B cell (primary cell): ENCODE results near the gene HMCN1.

ENCODE experiments used
- CTCF ChIP-seq: fragments of 200-600 bp; IDR thresholded peaks from one replicate; pipeline ENCODE4 v1.8.0; 2022; ENCODE audit warnings: antibody characterized with exemption, mild to moderate bottlenecking
- EZH2 ChIP-seq: IDR thresholded peaks from 2 replicates; pipeline ENCODE4 v1.6.1; 2012; ENCODE audit warnings: borderline replicate concordance, low read depth, mild to moderate bottlenecking, moderate library complexity, low read length; ENCODE audit not compliant: insufficient read depth, poor library complexity, severe bottlenecking

- TF ChIP-seq CTCF = no peak
- no peak for TF ChIP-seq EZH2
Measured at GRCh38 chr1:186155594-186155993, 421.4 kb downstream of the HMCN1 start.
